ENCODE results near the gene EED.

- no peak for TF ChIP-seq CTCF (conservative IDR thresholded peaks at IDR 0.05)
- no peak for TF ChIP-seq ZFX (IDR thresholded peaks at IDR 0.05)
Measured at GRCh38 chr11:86201371-86201884, 43.1 kb upstream of the EED start.

Measured in C4-2B (cell line).